GM21529 (cell line): ENCODE results near the gene CTSH.
"Not testable (repeated sequence)": the region's sequence is repeated elsewhere in the genome, so short reads cannot be mapped to it uniquely, and the experiment has no call there.

Source experiments
- ATAC-seq: cut with Tn5 transposase; IDR thresholded peaks from one replicate; pipeline ENCODE4 v1.9.1; 2021; ENCODE audit not compliant: unreplicated experiment

Gene CTSH

DNA sequence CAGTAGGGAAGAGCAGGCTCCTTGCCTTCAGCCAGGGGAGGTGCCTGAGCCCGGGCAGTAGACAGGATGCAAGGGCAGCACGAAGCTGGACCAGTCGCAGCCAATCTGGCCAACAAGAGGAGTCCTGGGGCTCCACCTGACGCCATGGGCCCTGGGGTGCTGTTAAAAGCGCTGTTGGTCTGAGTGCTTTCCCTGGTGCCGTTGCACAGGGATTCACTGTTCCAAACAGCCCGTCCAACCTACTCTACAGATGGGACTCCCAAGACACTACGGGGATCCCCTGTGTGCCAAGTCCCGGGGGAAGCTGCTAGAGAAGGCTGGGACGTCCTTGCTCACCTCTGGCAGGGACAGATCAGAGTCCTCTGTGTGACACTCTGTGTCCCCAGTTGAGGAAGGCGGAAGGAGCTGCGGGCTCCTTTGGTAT lies 632 bp downstream of the CTSH start:
- ATAC-seq: peak; percentile 26

GRCh38 chr15:78943692-78944091 lies 1.2 kb downstream of the CTSH start:
- no peak for ATAC-seq

DNA sequence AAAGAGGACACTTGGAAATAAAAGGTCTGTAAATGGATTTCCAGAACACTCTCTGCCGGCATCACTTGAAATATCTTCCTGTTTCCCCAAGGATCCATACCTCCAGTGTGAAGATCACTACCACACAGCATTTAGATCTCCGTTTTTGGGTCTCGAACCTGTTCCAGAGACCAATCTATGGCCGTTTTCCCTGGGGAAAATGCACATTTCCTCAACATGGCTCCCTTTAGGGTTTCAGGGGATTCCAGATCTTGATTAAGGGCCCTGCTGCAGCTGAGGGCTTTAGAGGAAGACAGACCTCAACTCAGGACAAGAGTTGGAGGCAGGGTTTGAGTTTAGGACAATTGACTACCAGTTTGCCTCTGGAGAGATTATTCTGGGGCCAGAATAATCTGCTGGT lies 2.1 kb downstream of the CTSH start:
- ATAC-seq: no peak

- ATAC-seq: peak; percentile 66
These were observed 6.0 kb downstream of the CTSH start for GRCh38 chr15:78938658-78939488.

DNA sequence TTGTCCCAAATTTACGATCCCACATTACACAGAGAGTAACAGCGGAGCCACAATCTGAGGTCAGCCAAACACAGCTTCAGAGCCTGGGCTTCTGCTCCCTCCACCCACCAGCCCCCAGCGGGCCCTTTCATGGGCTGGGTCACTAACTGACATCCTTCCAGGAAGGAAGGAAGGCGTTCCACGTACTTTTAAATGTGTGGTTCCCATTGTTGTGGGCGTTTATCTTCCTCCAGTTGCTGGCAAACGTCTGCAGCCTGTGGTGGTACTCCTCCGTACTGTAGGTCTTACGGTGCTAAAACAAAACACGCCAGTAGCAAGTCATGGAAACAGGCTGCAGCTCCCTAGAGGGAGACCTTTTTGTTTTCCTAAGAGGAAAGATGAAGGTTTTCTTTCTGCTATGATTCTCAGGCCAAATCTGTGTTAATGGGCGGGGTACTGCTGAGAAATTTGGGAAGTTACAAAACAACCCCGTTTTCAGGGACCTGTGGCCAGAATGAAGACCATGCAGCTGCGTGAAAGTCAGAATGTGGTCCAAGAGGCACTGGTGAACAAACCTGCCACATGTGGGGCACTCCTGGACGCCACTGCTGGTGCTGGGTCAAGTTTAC lies 7.6 kb downstream of the CTSH start:
- no peak for ATAC-seq

DNA sequence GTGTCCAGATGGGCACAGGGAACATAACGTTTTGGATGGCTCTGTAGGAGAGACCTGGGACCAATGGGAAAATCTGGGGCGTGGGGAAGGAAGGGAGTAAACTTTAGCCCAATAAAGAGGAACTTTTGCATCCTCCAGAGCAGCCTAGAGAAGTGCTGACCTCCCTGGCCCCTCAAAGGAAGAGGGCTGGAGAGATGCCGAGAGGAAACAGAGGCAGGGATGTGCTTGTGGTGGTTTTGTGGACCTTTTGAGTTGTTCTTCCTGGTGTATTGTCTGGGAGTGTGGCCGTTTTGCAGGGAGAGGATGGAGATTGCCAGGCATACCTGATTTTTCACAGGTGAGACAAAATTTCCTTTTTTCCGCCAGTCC lies 10.2 kb downstream of the CTSH start:
- no peak for ATAC-seq

GRCh38 chr15:78933823-78934654 lies 10.8 kb downstream of the CTSH start:
- no peak for ATAC-seq

GRCh38 chr15:78933187-78933822 lies 11.5 kb downstream of the CTSH start:
- ATAC-seq: no peak

- ATAC-seq: no peak
These were observed 12.5 kb downstream of the CTSH start for GRCh38 chr15:78932258-78932808.

- ATAC-seq: no peak
These were observed 13.2 kb downstream of the CTSH start for GRCh38 chr15:78931439-78932257.

DNA sequence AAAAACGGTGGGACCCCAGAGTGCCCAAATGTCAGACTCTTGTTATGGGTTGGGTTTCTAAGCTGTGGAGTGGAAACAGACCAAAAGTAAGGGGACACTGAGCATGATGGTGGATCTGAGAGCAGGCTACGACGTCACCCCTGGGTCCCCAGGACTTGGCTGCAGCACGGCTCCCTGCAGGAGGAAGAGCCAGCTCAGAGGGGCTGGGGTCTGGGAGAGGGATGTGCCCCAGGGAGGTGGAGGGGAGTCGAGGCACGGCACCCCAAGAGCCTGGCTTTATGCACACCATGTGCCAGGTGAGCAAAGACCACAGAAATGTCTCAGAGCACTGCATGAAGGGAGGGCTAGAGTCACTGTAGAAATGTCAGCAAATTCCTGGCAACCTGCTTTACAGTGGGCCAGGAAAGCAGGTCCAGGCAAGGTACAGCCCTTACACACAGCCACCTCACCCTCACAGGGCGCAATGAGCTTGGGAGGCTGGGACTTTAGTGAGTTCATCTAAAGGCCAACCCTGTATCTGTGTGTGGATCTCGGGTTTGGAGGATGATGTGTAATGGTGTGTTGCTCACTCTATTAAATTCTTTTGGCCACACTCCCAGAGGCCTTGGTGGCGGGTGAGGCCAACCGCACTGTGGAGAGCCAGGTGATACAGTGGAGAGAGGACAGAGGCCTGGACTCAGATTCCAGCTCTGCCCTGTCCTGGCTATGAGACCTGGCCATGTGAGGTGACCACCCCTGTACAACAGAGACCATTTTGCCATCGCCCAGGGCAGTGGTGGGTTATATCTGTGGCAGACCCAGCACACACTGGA lies 14.1 kb downstream of the CTSH start:
- ATAC-seq: no peak

DNA sequence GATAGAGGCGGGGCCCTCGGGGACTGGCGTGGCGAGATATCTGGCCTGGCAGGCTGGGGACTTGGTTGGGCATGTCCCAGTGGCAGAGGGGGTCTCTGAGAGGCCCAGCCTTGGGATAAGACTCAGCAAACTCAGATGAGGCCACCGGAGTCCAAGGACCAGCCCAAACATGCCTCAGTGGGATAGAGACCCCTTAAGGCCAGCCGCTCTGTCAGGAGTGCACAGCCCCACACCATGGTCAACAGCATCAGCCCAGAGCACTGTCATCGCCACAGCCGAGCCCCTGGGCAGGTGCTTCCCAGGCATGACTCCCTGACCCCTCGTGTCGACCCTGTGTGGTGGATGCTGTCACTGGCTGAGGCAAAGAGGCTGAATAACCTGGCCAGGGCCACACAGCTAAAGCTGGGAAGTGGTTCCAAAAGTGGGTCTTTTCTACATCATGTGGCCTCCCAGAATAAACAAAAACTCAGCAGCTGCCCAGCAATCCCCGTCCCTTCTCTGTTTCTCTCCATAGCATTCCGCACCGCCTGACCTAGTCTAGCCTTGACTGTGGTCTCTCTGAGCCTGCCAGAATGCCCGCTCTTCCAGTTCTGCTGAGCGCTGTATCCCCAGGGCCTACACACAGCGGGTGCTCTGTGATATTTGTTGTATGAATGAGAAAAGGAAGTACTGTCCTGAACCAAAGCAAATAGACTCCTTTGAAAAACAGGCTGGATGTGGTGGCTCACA lies 15.1 kb downstream of the CTSH start:
- ATAC-seq: no peak

GRCh38 chr15:78928616-78929093 lies 16.2 kb downstream of the CTSH start:
- no peak for ATAC-seq

GRCh38 chr15:78928176-78928575 lies 16.7 kb downstream of the CTSH start:
- not testable (repeated sequence) for ATAC-seq

DNA sequence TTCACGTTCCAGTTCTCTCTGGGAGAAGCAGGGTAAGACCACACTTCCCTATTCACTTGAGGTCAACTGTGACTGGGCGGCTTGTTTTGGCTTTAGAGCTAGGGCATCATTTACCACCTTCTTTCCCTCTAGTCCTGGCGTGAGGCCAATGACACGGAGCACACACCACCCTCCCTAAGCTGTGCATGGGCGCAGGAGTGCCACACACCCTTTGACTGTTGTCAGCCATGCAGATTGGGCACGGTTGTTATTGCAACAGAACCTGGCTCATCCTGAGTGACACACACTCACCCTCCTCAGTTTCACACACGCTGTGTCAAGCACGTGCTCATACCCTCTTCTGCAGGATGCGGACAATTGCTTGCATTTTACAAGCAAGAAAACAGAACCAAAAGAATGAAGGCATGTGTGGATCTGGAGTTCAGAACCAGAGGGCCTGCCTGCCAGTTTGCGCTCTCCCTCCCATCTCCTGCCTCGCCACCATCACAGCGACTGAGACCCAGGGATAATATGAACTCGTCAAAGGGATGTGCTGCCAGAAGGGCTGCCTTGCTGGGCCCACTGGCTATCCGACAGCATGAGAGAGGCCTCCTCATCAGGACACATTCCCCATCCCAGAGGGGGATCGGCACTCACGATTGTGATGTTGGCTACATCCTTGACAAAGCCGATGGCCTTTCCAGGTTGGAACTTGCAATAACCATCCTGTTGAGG lies 17.6 kb downstream of the CTSH start:
- ATAC-seq: no peak

DNA sequence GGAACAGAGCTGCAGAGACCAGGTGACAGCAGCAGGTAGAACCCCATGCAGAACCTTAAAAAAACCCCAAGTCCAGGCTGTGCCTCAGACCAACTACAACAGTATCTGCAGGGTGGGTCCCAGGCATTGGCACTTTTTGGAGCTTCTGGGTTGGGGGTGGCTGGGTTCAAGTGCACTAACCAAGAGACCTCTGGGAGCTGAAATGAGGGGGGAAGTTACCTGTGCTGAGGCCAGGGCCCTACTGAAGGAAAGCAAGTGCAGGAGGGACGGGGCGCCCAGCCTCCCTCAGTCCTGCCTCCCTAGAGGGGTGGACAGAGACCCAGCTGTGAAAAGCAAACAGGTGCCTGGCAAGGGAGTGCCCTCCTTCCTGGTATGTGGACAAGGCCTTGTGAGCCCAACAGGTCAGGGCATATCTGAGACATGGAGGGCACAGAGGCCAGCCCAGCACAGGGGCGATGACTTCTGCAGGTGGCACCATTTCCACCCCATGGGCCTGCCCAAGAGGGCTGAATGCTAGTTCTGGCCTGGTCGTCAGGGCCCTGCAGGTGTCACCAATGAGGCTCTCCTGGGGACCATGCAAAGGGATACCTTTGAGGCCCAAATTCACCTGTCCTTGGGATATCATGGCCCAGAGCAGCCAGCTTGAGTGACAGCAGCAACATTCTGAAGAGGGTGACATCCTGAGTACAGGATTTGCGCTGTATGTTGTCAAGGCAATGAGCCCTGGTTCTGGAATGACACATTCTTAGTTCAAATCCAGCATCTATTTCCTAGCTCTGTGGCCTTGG lies 18.7 kb downstream of the CTSH start:
- no peak for ATAC-seq

DNA sequence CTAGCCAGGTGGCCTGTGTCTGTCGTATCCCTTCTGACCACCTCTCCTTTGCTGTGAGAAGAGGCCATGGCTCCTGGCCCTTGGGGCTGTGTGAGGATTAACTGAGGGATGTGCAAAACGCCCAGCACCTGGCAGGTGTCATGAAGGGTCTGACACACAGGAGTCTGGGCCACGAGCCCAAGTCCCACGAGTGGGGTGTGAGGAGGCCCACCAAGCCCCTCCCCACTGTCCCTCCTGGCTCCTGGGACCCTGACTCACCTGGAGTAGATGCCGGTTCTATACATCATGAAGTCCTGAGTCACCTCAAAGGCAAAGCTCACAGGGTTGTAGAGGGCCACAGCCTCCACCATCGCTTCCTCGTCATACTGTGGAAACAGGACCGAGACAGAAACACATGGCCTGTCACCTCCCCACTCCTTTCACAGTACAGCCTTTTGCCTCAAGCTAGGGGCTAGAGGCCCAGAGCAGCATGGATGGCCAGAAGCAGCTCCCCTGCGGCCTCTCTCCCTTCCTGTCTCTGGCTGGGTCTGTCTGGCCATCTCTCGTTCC lies 19.7 kb downstream of the CTSH start:
- no peak for ATAC-seq
